ENCODE data around the gene CCDC89. TPM values are rescaled to one million over a fixed set of nuclear protein-coding genes. Genes with fewer than 3 reads are reported as not detected.

The CCDC89 gene
- total RNA-seq, 1 donor from 2014 or later = not detected

GRCh38 chr11:85647078-85647477, 38.9 kb downstream of the CCDC89 start:
- H3K36me3 Mint-ChIP-seq (ENCODE audit: low read depth, unreplicated experiment) = no peaks in the 10 kb centered on the region
- DNase-seq (ENCODE audit: low spot score) = no peak
- peaks cover 2% of the 10 kb centered on the region for H3K4me1 Mint-ChIP-seq (ENCODE audit: unreplicated experiment)
- H3K27me3 Mint-ChIP-seq (ENCODE audit: unreplicated experiment) = no peaks in the 10 kb centered on the region
- TF ChIP-seq CTCF (IDR thresholded peaks at IDR 0.05; ENCODE audit: unreplicated experiment) = no peak
- H3K27ac Mint-ChIP-seq (ENCODE audit: unreplicated experiment) = peak overlapping the region; percentile 66
- H3K4me3 Mint-ChIP-seq (ENCODE audit: unreplicated experiment) = peak overlapping the region; percentile 98
- no peaks in the 10 kb centered on the region for H3K9me3 Mint-ChIP-seq (ENCODE audit: unreplicated experiment)

- no peak for TF ChIP-seq CTCF (IDR thresholded peaks at IDR 0.05; ENCODE audit: unreplicated experiment)
- H3K27ac Mint-ChIP-seq (ENCODE audit: unreplicated experiment) = no peak overlapping the region
- no peaks in the 10 kb centered on the region for H3K36me3 Mint-ChIP-seq (ENCODE audit: low read depth, unreplicated experiment)
- no peak for DNase-seq (ENCODE audit: low spot score)
- peaks cover 2% of the 10 kb centered on the region for H3K4me1 Mint-ChIP-seq (ENCODE audit: unreplicated experiment)
- no peaks in the 10 kb centered on the region for H3K9me3 Mint-ChIP-seq (ENCODE audit: unreplicated experiment)
- no peaks in the 10 kb centered on the region for H3K27me3 Mint-ChIP-seq (ENCODE audit: unreplicated experiment)
- H3K4me3 Mint-ChIP-seq (ENCODE audit: unreplicated experiment) = no peak overlapping the region
Measured at GRCh38 chr11:85643191-85643614, 42.8 kb downstream of the CCDC89 start.

- H3K36me3 Mint-ChIP-seq (ENCODE audit: low read depth, unreplicated experiment) = no peaks in the 10 kb centered on the region
- no peaks in the 10 kb centered on the region for H3K9me3 Mint-ChIP-seq (ENCODE audit: unreplicated experiment)
- H3K4me1 Mint-ChIP-seq (ENCODE audit: unreplicated experiment) = no peaks in the 10 kb centered on the region
- no peak overlapping the region for H3K27ac Mint-ChIP-seq (ENCODE audit: unreplicated experiment)
- no peak for TF ChIP-seq CTCF (IDR thresholded peaks at IDR 0.05; ENCODE audit: unreplicated experiment)
- no peak for DNase-seq (ENCODE audit: low spot score)
- no peaks in the 10 kb centered on the region for H3K27me3 Mint-ChIP-seq (ENCODE audit: unreplicated experiment)
- H3K4me3 Mint-ChIP-seq (ENCODE audit: unreplicated experiment) = no peak overlapping the region
Measured at GRCh38 chr11:85634747-85635146, 51.2 kb downstream of the CCDC89 start.

Other genes with a start within 250 kb of the CCDC89 start
- 5.1 TPM for gene DLG2, start 58.9 kb downstream of the CCDC89 start, total RNA-seq (ENCODE audit: unreplicated experiment)
- gene TMEM126B, start 57.6 kb downstream of the CCDC89 start, total RNA-seq (ENCODE audit: unreplicated experiment) = 42.0 TPM
- gene TMEM126A, start 38.2 kb downstream of the CCDC89 start, total RNA-seq (ENCODE audit: unreplicated experiment) = 17.8 TPM
- gene CREBZF, start 21.1 kb downstream of the CCDC89 start, total RNA-seq (ENCODE audit: unreplicated experiment) = 49.0 TPM
- 4.0 TPM for gene SYTL2, start 124.9 kb upstream of the CCDC89 start, total RNA-seq (ENCODE audit: unreplicated experiment)
- gene CCDC83, start 169.2 kb upstream of the CCDC89 start, total RNA-seq (ENCODE audit: unreplicated experiment) = not detected

Measured in endothelial cell (in vitro differentiated cells).